SJSA1 (cell line): ENCODE measurements around the gene ARHGEF9. TPM values are rescaled to one million over a fixed set of nuclear protein-coding genes. Genes with fewer than 3 reads are reported as not detected.
A peak's percentile ranks its signal among the peaks of the same experiment; 100 is the strongest.

Source experiments
- DNase-seq, 2 experiments: peaks; one replicate each; pipeline ENCODE4 v3.0.0-alpha.2; 2015 to 2020; ENCODE audit warnings: low spot score in 2 of 2, low read depth in 1 of 2
- H3K27ac ChIP-seq: fragments of 250-450 bp; sonication (Bioruptor Pico); 2 replicates; pipeline ENCODE4 v1.5.1; 2020; ENCODE audit warnings: mild to moderate bottlenecking, moderate library complexity
- H3K27me3 ChIP-seq: fragments of 250-450 bp; sonication (Bioruptor Pico); replicated peaks from 2 replicates; pipeline ENCODE4 v1.5.1; 2020; ENCODE audit warnings: mild to moderate bottlenecking, moderate library complexity
- H3K36me3 ChIP-seq: fragments of 250-450 bp; sonication (Bioruptor Pico); 2 replicates; pipeline ENCODE4 v1.5.1; 2020; ENCODE audit warnings: mild to moderate bottlenecking
- H3K4me1 ChIP-seq: fragments of 250-450 bp; sonication (Bioruptor Pico); replicated peaks from 2 replicates; pipeline ENCODE4 v1.6.1; 2021; ENCODE audit warnings: mild to moderate bottlenecking
- H3K4me3 ChIP-seq: fragments of 250-450 bp; sonication (Bioruptor Pico); 2 replicates; pipeline ENCODE4 v1.5.1; 2020; ENCODE audit warnings: mild to moderate bottlenecking
- H3K9me3 ChIP-seq: fragments of 250-450 bp; sonication (Bioruptor Pico); replicated peaks from 2 replicates; pipeline ENCODE4 v1.5.1; 2020; ENCODE audit warnings: mild to moderate bottlenecking
- total RNA-seq: library from RNA; depleted of rRNA; stranded (reverse); fragments of >200 nt; shearing (Covaris generic); gene quantifications from 2 replicates; pipeline ENCODE4 v1.2.3, GENCODE V29; 2014

The ARHGEF9 gene
- total RNA-seq, 1 experiment from 2014 or later, result 15.1 TPM

GRCh38 chrX:63737131-63737921 is 47.7 kb downstream of the ARHGEF9 start:
- H3K27ac ChIP-seq, result no peak overlapping the region

GRCh38 chrX:63735882-63736281 is 49.1 kb downstream of the ARHGEF9 start:
- DNase-seq, result no peak
- no peaks in the 10 kb centered on the region for H3K9me3 ChIP-seq
- no peak overlapping the region for H3K4me3 ChIP-seq
- no peak overlapping the region for H3K27ac ChIP-seq
- no peaks in the 10 kb centered on the region for H3K36me3 ChIP-seq
- H3K27me3 ChIP-seq, result no peaks in the 10 kb centered on the region
- H3K4me1 ChIP-seq, result no peaks in the 10 kb centered on the region

More at GRCh38 chrX:63737131-63737921, 47.7 kb downstream of the ARHGEF9 start:
- Histone ChIP-seq H3K4me1 (no peaks in the 10 kb centered on the region), H3K27me3 (no peaks in the 10 kb centered on the region), H3K9me3 (no peaks in the 10 kb centered on the region), H3K36me3 (no peaks in the 10 kb centered on the region), H3K4me3 (no peak overlapping the region)
- DNase-seq, result no peak

GRCh38 chrX:63720293-63720692 is 64.7 kb downstream of the ARHGEF9 start:
- Histone ChIP-seq H3K27ac (no peak overlapping the region), H3K9me3 (no peaks in the 10 kb centered on the region), H3K4me1 (no peaks in the 10 kb centered on the region), H3K27me3 (no peaks in the 10 kb centered on the region), H3K4me3 (no peak overlapping the region), H3K36me3 (no peaks in the 10 kb centered on the region)
- no peak for DNase-seq

GRCh38 chrX:63719633-63720032 is 65.4 kb downstream of the ARHGEF9 start:
- no peaks in the 10 kb centered on the region for H3K4me1 ChIP-seq
- H3K4me3 ChIP-seq, result no peak overlapping the region
- no peaks in the 10 kb centered on the region for H3K36me3 ChIP-seq
- no peak overlapping the region for H3K27ac ChIP-seq
- no peaks in the 10 kb centered on the region for H3K27me3 ChIP-seq
- no peaks in the 10 kb centered on the region for H3K9me3 ChIP-seq
- no peak for DNase-seq

GRCh38 chrX:63718010-63718694 is 66.9 kb downstream of the ARHGEF9 start:
- no peaks in the 10 kb centered on the region for H3K9me3 ChIP-seq
- DNase-seq, result no peak
- no peaks in the 10 kb centered on the region for H3K27me3 ChIP-seq

GRCh38 chrX:63713526-63713925 is 71.5 kb downstream of the ARHGEF9 start:
- Histone ChIP-seq H3K36me3 (no peaks in the 10 kb centered on the region), H3K27me3 (no peaks in the 10 kb centered on the region), H3K27ac (no peak overlapping the region), H3K9me3 (no peaks in the 10 kb centered on the region), H3K4me1 (no peaks in the 10 kb centered on the region), H3K4me3 (no peak overlapping the region)
- no peak for DNase-seq

More at GRCh38 chrX:63718010-63718694, 66.9 kb downstream of the ARHGEF9 start:
- no peak overlapping the region for H3K27ac ChIP-seq
- H3K36me3 ChIP-seq, result no peaks in the 10 kb centered on the region
- no peaks in the 10 kb centered on the region for H3K4me1 ChIP-seq
- no peak overlapping the region for H3K4me3 ChIP-seq

- no peak overlapping the region for H3K4me3 ChIP-seq
- no peak overlapping the region for H3K27ac ChIP-seq
- no peak for DNase-seq
- no peaks in the 10 kb centered on the region for H3K36me3 ChIP-seq
- no peaks in the 10 kb centered on the region for H3K27me3 ChIP-seq
- no peaks in the 10 kb centered on the region for H3K9me3 ChIP-seq
- no peaks in the 10 kb centered on the region for H3K4me1 ChIP-seq
Observed at GRCh38 chrX:63708801-63709200, 76.2 kb downstream of the ARHGEF9 start.

- H3K27ac ChIP-seq, result no peak overlapping the region
- H3K36me3 ChIP-seq, result no peaks in the 10 kb centered on the region
- H3K4me1 ChIP-seq, result no peaks in the 10 kb centered on the region
- no peak for DNase-seq
- H3K9me3 ChIP-seq, result no peaks in the 10 kb centered on the region
- H3K27me3 ChIP-seq, result no peaks in the 10 kb centered on the region
- no peak overlapping the region for H3K4me3 ChIP-seq
Observed at GRCh38 chrX:63702556-63702955, 82.5 kb downstream of the ARHGEF9 start.

GRCh38 chrX:63686878-63687714 is 97.9 kb downstream of the ARHGEF9 start:
- peak in 1 of 2 experiments; percentile 36 for DNase-seq
- Histone ChIP-seq H3K27ac (no peak overlapping the region), H3K36me3 (no peaks in the 10 kb centered on the region), H3K4me3 (no peak overlapping the region), H3K27me3 (no peaks in the 10 kb centered on the region), H3K9me3 (no peaks in the 10 kb centered on the region), H3K4me1 (no peaks in the 10 kb centered on the region)

GRCh38 chrX:63680423-63680822 is 104.6 kb downstream of the ARHGEF9 start:
- Histone ChIP-seq H3K27ac (no peak overlapping the region), H3K9me3 (no peaks in the 10 kb centered on the region), H3K36me3 (no peaks in the 10 kb centered on the region), H3K27me3 (no peaks in the 10 kb centered on the region), H3K4me1 (no peaks in the 10 kb centered on the region), H3K4me3 (no peak overlapping the region)
- DNase-seq, result no peak

GRCh38 chrX:63679432-63679831 is 105.6 kb downstream of the ARHGEF9 start:
- no peak overlapping the region for H3K27ac ChIP-seq
- H3K36me3 ChIP-seq, result no peaks in the 10 kb centered on the region
- H3K9me3 ChIP-seq, result no peaks in the 10 kb centered on the region
- no peaks in the 10 kb centered on the region for H3K27me3 ChIP-seq
- no peak for DNase-seq
- H3K4me3 ChIP-seq, result no peak overlapping the region
- no peaks in the 10 kb centered on the region for H3K4me1 ChIP-seq

GRCh38 chrX:63675716-63676115 is 109.3 kb downstream of the ARHGEF9 start:
- Histone ChIP-seq H3K4me3 (no peak overlapping the region), H3K27ac (no peak overlapping the region), H3K9me3 (no peaks in the 10 kb centered on the region), H3K36me3 (no peaks in the 10 kb centered on the region), H3K27me3 (no peaks in the 10 kb centered on the region), H3K4me1 (no peaks in the 10 kb centered on the region)
- DNase-seq, result no peak

GRCh38 chrX:63673896-63674295 is 111.1 kb downstream of the ARHGEF9 start:
- Histone ChIP-seq H3K4me3 (no peak overlapping the region), H3K27me3 (no peaks in the 10 kb centered on the region), H3K36me3 (no peaks in the 10 kb centered on the region), H3K27ac (no peak overlapping the region), H3K4me1 (no peaks in the 10 kb centered on the region), H3K9me3 (no peaks in the 10 kb centered on the region)
- DNase-seq, result no peak

- Histone ChIP-seq H3K36me3 (0 out of 2 replicates have a peak, but pooled peaks cover 3% of the 10 kb centered on the region), H3K27me3 (no peaks in the 10 kb centered on the region), H3K27ac (peak overlapping the region; percentile 39), H3K4me3 (no peak overlapping the region), H3K9me3 (no peaks in the 10 kb centered on the region), H3K4me1 (peaks cover 15% of the 10 kb centered on the region)
- peak in 1 of 2 experiments; percentile 10 for DNase-seq
Observed at GRCh38 chrX:63664741-63665140, 120.3 kb downstream of the ARHGEF9 start.
